ENCODE results near the gene C17orf58.
"Not testable (repeated sequence)": the region's sequence is repeated elsewhere in the genome, so short reads cannot be mapped to it uniquely, and the experiment has no call there.

Gene C17orf58

DNA sequence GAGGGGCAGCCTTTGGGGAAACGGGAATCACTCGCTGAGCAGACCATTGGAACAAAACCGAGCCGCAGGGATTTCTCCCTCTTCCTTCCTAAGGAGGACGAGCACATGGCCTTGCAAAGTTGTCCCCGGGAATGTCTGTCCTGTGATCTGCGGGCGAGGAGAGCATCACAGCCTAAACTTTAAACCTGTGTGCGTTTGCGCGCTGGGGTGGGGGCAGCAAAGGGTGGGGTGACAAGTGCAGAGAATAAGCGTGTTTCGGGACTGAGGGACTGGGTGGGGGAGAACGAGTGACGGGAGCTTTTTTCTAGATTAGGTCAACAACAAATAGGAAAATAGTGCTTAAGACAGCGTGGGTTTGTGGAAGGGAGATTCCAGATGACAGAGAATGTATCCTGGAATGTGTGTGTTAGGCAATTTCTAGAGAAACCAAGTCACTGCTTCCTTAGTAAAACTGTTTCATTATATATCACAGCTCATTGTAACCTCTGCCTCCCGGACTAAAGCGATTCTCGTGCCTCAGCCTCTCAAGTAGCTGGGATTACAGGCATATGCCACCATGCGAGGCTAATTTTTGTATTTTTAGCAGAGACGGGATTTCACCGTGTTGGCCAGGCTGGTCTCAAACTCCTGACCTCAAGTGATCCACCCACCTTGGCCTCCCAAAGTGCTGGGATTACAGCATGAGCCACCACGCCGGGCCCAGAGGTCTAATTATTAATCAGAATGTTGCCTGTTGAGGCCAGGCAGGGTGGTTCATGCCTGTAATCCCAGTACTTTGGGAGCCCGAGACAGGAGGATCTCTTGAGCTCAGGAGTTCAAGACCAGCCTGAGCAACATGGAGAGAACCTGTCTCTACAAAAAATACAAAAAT is at the start of gene C17orf58:
TSS of gene C17orf58 (minus strand) at position 169 of the 871 bp plus-strand sequence. CDS start 271 bp downstream, outside the sequence.
- not testable (repeated sequence) for DNase-seq (ENCODE audit: low read depth)

DNA sequence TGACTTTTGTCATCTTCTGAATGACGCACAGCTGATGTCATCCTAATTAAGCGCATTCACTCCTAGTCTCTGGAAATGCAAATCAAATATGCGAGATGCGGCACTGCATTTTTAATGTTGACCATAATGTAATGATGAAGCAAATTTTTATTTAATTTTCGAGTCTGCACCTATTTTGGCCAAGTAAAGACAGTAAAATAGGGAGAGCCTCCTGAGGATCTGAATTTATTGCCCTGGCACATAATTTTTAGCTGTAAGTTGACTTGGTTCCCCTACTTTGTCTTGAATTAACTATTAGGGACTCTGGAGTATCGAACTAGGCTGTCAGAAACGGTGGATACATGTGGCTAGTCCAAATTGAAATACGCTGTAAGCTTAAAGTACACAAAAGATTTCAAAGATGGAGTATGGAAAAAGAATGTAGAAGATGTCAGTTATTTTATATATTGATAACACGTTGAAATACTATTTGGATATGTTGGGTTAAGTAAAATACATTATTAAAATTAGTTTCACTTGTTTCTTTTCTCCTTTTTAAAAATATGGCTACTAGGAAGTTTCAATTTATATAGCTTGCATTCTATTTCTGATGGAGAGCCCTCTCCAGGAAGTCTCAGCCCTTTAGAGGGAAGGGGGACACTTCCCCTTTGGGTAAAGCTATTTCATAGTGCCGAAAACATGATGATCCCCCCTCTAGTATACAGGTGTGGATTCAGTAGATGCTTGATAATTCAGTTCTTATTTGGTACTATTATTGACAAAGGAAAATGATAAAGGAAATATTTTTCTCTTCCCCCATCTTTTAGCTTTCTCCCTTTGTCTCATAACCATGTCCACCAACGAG is 40.3 kb upstream of the C17orf58 start:
- no peak for DNase-seq (ENCODE audit: low read depth)

DNA sequence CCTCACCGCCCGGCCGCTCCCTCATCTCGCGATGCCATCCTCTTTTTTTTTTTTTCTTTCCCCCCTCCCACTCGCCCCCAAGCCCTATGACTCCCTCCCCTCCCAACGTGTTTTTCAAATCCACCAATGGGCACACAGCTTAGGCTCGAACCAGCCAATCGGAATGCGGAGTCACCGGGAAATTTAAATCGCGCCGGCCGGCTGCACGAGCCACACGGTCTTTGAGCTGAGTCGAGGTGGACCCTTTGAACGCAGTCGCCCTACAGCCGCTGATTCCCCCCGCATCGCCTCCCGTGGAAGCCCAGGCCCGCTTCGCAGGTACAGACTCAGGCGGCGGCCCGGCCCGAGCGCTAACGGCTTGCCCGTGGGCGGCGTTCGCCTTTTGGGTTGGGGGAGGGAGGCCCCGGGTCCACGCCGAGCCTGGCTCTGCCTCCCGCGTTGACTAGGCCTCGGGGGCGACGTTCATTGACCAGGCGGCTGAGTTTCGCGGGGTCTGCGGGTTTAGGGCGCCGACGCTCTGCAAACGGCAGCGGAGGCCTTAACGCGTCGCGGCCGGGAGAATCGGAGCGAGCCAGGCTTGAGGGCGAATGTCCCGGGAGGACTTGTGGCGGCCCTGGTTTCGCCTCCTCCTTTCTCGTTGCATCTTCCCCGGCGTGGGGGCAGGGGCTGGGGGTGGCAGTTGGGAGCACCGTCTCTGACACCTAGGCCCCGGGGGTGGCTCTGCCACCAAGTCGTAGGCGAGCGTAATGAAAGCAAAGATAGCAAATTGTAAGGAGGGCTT is 39.4 kb upstream of the C17orf58 start, which contains the start of gene KPNA2:
TSS of gene KPNA2 (plus strand) at position 213 of the 781 bp plus-strand sequence. CDS start 1,398 bp downstream, outside the sequence.
- peak; percentile 89 for DNase-seq (ENCODE audit: low read depth)

DNA sequence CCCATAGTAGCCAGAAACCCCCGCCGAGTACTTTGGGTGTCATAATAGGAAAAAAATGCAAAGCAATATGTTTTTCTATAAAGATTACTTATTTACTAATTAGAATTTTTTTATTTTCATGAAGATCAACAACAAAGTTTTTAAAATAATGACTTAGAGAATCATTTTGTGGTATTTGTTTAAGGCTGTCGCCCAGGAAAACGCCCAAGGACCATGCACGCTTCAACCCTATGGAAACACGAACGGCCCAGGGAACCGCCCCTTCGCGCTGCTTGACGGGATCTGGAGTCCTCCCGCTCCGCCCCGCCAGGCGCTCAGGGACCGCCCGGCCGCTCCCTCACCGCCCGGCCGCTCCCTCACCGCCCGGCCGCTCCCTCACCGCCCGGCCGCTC is 38.9 kb upstream of the C17orf58 start:
- DNase-seq (ENCODE audit: low read depth) = peak; percentile 79

DNA sequence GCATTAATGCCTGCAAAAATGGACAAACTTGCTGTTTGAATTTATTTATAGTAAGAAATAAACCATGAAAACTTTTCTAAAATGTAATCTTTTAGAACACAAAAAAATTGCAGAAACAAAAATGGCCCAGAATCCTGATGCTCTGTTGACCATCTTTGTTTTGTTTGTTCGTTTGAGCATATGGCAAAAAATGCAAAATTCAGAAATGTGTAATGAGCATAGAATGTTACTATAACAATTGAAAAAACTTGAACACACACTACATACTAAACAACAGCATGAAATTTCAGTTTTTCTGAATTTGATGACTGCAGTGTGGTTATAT is 38.1 kb upstream of the C17orf58 start:
- no peak for DNase-seq (ENCODE audit: low read depth)

DNA sequence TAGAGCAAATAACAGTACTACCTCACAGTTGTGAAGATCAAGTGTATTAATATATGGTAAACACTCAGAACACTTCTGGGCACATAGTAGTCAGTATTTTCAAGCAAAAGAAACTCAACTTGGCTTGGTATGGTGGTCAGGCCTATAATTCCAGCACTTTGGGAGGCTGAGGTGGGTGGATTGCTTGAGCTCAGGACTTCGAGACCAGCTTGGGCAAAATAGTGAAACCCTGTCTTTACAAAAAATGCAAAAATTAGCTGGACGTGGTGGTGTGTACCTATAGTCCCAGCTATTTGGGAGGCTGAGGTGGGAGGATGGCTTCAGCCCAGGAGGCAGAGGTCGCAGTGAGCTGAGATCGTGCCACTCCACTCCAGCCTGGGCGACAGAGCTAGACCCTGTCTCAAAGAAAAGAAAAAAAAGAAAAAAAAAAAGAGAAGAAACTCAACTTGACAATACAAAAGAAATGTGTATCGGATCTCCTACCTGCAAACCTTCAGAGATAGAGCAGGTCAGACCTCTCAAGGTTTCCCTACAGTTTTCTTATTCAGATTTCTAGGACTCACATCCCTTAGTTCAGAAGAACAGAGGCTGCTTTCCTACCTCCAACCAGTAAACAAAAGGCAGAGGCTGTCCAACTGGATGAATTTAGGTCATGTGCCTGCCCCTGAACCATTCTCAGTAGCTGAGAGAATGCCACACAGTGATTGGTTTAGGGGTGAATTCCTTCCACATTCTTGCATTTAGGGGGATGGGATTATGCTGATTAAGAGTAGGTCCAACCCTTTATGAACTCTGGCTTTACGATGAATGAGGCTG is 37.6 kb upstream of the C17orf58 start:
- no peak for DNase-seq (ENCODE audit: low read depth)

DNA sequence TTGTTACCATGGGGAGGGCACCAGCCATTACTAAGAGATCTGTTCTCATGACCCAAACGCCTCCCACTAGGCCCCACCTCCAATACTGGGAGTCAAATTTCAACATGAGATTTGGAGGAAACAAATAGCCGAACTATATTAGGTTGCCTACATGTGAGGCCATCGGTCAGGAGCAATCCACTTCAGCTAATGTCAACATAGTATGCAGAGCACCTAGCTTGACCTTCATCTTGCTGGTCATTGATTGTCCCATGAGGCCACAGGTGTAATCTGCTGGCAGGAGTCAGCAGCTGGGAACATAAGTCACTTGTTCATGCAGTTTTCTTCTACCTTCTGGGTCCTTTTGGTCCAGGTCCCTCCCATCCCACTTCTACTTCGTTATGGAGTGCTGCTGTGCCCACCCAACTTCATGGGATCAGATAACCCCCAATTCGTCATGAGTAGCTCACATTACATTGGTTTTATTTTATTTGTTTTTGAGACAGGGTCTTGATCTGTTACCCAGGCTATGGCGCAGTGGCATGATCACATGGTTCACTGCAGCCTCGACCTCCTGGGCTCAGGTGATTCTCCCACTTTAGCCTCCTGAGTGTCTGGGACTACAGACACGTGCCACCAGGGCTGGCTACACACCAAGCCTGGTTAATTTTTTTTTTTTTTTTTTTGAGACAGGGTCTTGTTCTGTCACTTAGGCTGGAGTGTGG is 33.4 kb upstream of the C17orf58 start:
- no peak for DNase-seq (ENCODE audit: low read depth)

DNA sequence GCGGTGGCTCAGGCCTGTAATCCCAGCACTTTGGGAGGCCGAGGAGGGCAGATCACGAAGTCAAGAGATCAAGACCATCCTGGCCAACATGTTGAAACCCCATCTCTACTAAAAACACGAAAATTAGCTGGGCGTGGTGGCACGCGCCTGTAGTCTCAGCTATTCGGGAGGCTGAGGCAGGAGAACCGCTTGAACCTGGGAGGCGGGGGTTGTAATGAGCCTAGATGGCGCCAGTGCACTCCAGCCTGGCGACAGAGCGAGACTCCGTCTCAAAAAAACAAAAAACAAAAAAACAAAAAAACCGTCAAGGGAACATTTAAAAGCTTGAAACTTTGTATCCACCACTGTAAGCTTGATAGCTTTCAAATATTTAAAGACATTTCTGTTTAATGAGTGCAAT is 26.3 kb upstream of the C17orf58 start:
- DNase-seq (ENCODE audit: low read depth) = not testable (repeated sequence)

DNA sequence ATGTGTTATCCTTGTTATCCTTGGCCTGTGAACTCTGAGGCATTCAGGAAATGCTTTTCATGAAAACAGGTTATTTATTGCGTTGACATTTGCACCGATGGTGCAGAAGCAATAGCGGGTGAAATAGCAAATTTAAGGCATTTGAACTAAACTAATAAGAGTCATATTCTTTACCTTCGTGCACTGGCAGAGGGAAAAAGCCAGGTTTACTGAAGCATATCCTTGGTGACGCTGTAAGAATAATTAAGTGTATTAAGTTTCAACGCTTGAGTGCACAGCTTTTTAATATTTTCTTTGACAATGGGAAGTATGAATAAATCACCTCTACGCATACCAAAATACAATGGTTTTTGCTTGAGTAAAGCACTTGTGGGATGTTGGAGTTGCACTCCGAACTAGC is 25.7 kb upstream of the C17orf58 start:
- DNase-seq (ENCODE audit: low read depth) = no peak

DNA sequence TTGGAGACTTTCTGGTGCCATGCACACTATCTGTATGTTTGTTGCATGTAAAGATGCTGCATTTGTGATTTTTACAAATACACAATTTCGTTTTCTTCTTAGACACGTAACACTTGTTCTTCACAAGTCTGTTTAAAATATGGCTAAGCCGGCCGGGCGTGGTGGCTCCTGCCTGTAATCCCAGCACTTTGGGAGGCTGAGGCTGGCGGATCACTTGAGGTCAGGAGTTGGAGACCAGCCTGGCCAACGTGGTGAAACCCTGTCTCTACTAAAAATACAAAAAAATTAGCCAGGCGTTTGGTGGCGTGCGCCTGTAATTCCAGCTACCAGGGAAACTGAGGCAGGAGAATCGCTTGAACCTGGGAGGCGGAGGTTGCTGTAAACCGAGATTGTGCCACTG is 24.5 kb upstream of the C17orf58 start:
- DNase-seq (ENCODE audit: low read depth) = not testable (repeated sequence)

DNA sequence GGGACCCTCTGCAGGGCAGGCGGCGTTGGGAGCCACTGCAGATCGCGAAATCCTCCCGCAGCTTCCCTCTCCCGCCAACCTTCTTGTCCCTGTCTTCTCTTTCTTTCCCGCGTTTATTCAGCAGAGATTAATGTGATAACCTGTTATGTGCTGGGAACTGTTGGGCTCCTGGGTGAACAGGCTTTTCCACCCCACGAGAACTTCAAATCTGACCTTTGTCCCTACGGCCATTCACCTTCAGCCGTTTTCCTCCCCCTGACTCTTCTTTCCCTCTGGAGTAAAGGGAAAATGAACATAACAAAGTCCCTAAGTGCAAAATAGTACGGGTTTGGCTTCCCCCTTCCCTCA is 24.1 kb upstream of the C17orf58 start:
- DNase-seq (ENCODE audit: low read depth) = no peak

DNA sequence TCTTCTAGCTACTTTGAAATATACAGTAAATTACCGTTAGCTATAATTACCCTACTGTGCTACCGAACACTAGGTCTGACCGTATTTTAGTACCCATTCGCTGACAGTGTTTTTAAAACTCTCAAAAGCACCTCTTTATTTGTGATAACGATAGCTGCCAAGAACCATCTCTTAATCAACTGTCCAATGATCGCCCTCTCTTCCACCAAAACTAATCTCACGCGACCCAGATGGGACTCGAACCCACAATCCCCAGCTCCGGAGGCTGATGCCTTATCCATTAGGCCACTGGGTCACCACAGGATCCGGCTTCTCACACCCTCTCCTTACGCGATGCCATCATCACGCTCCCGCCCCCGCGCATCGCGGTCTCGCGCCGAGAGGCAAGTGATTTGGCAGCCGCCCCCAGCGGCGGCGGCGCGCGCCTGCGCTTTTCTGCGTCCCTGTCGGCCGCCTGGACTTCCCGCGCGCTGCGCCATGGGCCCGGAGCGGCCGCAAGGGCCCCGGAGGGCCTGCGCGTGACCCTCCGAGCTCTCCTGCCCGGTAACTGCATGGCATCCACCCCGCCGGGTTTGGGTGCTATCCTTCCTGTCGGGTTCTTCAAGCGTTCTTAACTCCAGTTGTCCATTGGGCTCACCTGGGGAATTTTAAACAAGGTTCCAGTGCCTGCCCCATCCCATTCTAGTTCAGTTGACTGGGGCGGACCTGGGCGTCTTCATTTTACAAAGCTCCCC is 23.6 kb upstream of the C17orf58 start:
- peak; percentile 96 for DNase-seq (ENCODE audit: low read depth)

DNA sequence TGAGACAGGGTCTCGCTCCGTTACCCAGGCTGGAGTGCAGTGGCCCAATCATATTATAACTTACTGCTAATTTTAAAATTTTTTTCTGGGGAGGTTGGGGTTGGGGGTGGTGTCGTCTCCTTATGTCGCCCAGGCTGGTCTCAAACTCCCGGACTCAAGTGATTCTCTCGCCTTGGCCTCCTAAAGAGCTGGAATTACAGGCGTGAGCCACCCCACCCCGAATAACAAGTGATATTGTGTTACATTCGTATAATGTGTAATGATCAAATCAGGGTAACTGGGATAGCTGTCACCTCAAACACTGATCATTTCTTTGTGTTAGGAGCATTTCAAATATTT is 23.0 kb upstream of the C17orf58 start:
- DNase-seq (ENCODE audit: low read depth) = no peak

DNA sequence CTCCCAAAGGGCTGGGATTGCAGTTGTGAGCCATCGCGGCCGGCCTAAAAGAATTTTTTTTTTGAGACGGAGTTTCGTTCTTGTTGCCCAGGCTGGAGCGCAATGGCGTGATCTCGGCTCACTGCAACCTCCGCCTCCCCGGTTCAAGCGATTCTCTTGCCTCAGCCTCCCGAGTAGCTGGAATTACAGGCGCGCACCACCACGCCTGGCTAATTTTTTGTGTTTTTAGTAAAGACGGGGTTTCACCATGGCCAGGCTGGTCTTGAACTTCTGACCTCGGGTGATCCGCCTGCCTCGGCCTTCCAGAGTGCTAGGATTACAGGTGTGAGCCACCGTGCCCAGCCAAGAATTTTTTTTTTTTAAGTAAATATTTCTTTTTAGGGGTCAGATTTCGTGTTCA is 22.2 kb upstream of the C17orf58 start:
- not testable (repeated sequence) for DNase-seq (ENCODE audit: low read depth)

DNA sequence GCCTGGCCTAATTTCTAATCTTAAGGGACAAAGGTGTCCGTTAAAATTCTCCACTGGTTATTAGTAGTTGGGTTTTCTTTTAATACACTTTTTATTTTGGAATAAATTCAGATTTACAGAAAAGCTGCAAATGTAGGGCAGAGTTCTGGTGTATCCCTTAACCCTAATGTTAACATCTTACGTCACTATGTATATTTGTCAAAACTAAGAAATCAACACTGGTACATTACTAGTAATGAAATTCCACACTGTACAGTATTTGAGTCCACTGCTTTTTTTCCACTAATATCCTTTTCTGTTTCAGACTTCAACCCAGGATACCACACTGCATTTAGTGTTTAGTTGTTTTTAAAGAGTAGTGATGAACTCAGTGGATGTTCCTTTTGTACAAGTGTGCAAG is 20.6 kb upstream of the C17orf58 start:
- DNase-seq (ENCODE audit: low read depth) = no peak

DNA sequence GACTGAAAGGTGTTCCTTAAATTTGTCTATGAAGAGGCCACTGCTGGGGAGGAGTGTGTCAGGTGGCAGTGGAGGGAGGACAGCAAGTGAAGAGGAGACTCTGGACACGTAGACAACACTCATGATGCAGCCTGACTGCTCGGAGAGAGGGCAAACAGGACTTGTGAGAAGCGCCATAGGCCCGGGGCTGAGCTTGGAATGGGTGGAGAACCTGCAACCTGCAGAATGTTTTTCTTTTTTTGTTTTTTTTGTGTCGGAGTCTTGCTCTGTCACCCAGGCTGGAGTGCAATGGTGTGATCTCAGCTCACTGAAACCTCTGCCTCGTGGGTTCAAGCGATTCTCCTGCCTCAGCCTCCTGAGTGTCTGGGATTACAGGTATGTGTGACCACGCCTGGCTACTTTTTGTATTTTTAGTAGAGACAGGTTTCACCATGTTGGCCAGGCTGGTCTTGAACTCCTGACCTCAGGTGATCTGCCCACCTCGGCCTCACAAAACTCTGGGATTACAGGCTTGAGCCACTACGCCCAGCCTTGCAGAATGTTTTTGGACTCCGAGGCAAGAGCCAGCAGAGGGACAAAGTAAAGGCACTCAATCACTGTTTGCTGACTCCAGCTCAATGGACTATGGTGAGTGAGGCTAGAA is 18.9 kb upstream of the C17orf58 start:
- no peak for DNase-seq (ENCODE audit: low read depth)

DNA sequence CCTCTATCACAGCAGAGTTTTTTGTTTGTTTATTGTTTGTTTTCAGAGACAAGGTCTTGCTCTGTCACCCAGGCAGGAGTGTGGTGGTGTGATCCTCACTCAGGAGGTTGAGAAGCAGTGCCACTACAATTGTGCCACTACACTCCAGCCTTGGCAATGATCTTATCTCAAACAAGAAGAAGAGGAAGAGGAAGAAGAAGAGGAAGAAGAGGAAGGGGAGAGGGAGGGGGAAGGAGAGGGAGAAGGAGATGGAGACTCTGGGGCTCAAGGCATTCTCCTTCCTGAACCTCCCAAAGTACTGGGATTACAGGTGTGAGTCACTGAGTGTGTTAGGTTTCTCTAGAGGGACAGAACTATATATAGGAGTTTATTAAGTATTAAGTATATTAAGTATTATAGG is 17.1 kb upstream of the C17orf58 start:
- DNase-seq (ENCODE audit: low read depth) = no peak

DNA sequence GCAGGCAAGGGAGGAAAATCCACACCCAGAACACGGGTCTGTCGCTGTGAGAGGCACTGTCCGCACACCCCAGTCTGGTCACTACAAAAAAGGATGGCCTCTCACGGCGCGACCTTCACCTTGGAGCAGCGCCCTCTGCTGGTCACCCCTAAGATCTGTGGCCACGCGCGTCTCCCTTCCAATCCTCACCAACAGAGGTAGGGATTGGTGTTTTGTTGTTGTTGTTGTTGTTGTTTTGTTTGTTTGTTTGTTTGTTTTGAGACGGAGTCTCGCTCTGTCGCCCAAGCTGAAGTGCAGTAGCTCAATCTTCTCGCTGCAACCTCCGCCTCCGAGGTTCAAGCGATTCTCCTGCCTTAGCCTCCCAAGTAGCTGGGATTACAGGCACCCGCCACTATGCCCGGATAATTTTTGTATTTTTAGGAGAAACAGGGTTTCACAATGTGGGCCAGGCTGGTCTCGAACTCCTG is 15.0 kb upstream of the C17orf58 start:
- peak; percentile 50 for DNase-seq (ENCODE audit: low read depth)

DNA sequence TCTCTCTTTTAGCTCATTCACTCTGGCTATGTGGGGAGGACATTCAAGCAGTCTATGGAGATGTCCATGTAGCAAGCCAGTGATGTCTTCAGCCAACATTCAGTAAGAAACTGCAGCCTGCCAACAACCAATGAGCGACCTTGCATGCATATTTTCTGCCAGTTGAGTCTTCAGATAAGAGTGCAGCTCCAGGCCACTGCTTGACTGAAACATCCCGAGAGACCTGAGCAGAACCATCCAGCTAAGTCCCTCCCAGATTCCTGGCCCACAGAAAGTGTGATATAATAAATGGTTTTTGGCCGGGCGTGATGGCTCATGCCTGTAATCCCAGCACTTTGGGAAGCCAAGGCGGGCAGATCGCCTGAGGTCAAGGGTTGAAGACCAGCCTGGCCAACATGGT is 10.5 kb upstream of the C17orf58 start:
- DNase-seq (ENCODE audit: low read depth) = no peak

DNA sequence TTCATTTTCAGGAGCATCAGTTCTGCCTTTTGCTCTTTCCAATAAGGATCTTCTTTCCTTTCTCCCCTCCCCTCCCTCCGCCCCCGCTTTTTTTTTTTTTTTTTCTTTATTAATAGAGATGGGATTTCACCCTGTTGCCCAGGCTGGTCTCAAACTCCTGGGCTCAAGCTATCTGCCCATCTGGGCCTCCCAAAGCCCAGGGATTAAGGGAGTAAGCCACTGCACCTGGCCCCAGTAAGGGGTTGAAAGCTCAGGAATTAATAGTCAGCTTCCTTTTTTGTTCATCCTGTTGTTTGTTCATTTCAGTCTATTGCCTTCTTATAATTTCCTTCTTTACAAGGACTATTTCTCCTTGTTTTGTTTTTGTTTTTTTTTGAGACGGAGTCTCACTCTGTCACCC is 7.9 kb upstream of the C17orf58 start:
- DNase-seq (ENCODE audit: low read depth) = no peak
